Limb (tissue), 2 donors: Measurements from ENCODE around the gene NEB.
"Not testable (repeated sequence)": the region's sequence is repeated elsewhere in the genome, so short reads cannot be mapped to it uniquely, and the experiment has no call there.

ENCODE experiments used
- DNase-seq, 2 donors: peaks; one replicate each; pipeline ENCODE4 v3.0.0-alpha.2; 2016; ENCODE audit errors: extremely low spot score in 2 of 2

The NEB gene

GRCh38 chr2:151611351-151611750 is 122.9 kb downstream of the NEB start:
- no peak for DNase-seq

GRCh38 chr2:151610310-151610709 is 124.0 kb downstream of the NEB start:
- DNase-seq = no peak

- DNase-seq = no peak
Measured at GRCh38 chr2:151609705-151610104, 124.6 kb downstream of the NEB start.

GRCh38 chr2:151607459-151608424 is 126.5 kb downstream of the NEB start:
- DNase-seq = not testable (repeated sequence)

GRCh38 chr2:151603530-151603929 is 130.7 kb downstream of the NEB start:
- not testable (repeated sequence) for DNase-seq

GRCh38 chr2:151602402-151602801 is 131.9 kb downstream of the NEB start:
- not testable (repeated sequence) for DNase-seq

- not testable (repeated sequence) for DNase-seq
Measured at GRCh38 chr2:151601803-151602202, 132.5 kb downstream of the NEB start.

GRCh38 chr2:151596903-151597608 is 137.2 kb downstream of the NEB start:
- DNase-seq = not testable (repeated sequence)

- DNase-seq = not testable (repeated sequence)
Measured at GRCh38 chr2:151591908-151592255, 142.4 kb downstream of the NEB start.

- not testable (repeated sequence) for DNase-seq
Measured at GRCh38 chr2:151591250-151591907, 142.9 kb downstream of the NEB start.

- DNase-seq = not testable (repeated sequence)
Measured at GRCh38 chr2:151581300-151581699, 153.0 kb downstream of the NEB start.

- not testable (repeated sequence) for DNase-seq
Measured at GRCh38 chr2:151580697-151581096, 153.6 kb downstream of the NEB start.

- no peak for DNase-seq
Measured at GRCh38 chr2:151577116-151577515, 157.2 kb downstream of the NEB start.

GRCh38 chr2:151576080-151576479 is 158.2 kb downstream of the NEB start:
- DNase-seq = no peak

GRCh38 chr2:151575338-151575737 is 158.9 kb downstream of the NEB start:
- no peak for DNase-seq

GRCh38 chr2:151570191-151570590 is 164.1 kb downstream of the NEB start:
- DNase-seq = no peak

GRCh38 chr2:151569167-151569566 is 165.1 kb downstream of the NEB start:
- no peak for DNase-seq

GRCh38 chr2:151568501-151568900 is 165.8 kb downstream of the NEB start:
- no peak for DNase-seq

GRCh38 chr2:151567006-151567405 is 167.3 kb downstream of the NEB start:
- no peak for DNase-seq

GRCh38 chr2:151562398-151562797 is 171.9 kb downstream of the NEB start:
- no peak for DNase-seq

GRCh38 chr2:151560289-151560688 is 174.0 kb downstream of the NEB start:
- DNase-seq = peak; percentile 28 to 36

- DNase-seq = not testable (repeated sequence)
Measured at GRCh38 chr2:151559431-151559830, 174.8 kb downstream of the NEB start.
